Jurkat, Clone E6-1 (cell line): Measurements from ENCODE around the gene DPY19L1.
"Not testable (repeated sequence)": the region's sequence is repeated elsewhere in the genome, so short reads cannot be mapped to it uniquely, and the experiment has no call there.

Experiments
- DNase-seq: peaks from one replicate; pipeline ENCODE4 v3.0.0-alpha.2; 2011; ENCODE audit warnings: low read depth, low spot score
- H3K4me3 ChIP-seq: 2 replicates; pipeline ENCODE4 v1.5.1; 2011; ENCODE audit warnings: mild to moderate bottlenecking, low read length, control low read depth, moderate library complexity

DPY19L1 gene

GRCh38 chr7:34996423-34997090, 40.7 kb downstream of the DPY19L1 start:
- not testable (repeated sequence) for H3K4me3 ChIP-seq, DNase-seq

- no peak for DNase-seq
- no peak overlapping the region for H3K4me3 ChIP-seq
These were observed 41.5 kb downstream of the DPY19L1 start for GRCh38 chr7:34995757-34996156.

GRCh38 chr7:34991938-34992840, 45.1 kb downstream of the DPY19L1 start:
- DNase-seq: no peak
- no peak overlapping the region for H3K4me3 ChIP-seq

GRCh38 chr7:34988442-34989125, 48.7 kb downstream of the DPY19L1 start:
- not testable (repeated sequence) for DNase-seq, H3K4me3 ChIP-seq

- H3K4me3 ChIP-seq, DNase-seq: not testable (repeated sequence)
These were observed 52.1 kb downstream of the DPY19L1 start for GRCh38 chr7:34985155-34985554.

GRCh38 chr7:34984140-34984539, 53.1 kb downstream of the DPY19L1 start:
- not testable (repeated sequence) for H3K4me3 ChIP-seq, DNase-seq

- no peak overlapping the region for H3K4me3 ChIP-seq
- DNase-seq: no peak
These were observed 54.8 kb downstream of the DPY19L1 start for GRCh38 chr7:34982371-34983019.

GRCh38 chr7:34979124-34979523, 58.2 kb downstream of the DPY19L1 start:
- H3K4me3 ChIP-seq, DNase-seq: not testable (repeated sequence)

- no peak for DNase-seq
- no peak overlapping the region for H3K4me3 ChIP-seq
These were observed 63.9 kb downstream of the DPY19L1 start for GRCh38 chr7:34973400-34973760.

- DNase-seq, H3K4me3 ChIP-seq: not testable (repeated sequence)
These were observed 64.4 kb downstream of the DPY19L1 start for GRCh38 chr7:34972739-34973399.

- not testable (repeated sequence) for H3K4me3 ChIP-seq, DNase-seq
These were observed 69.5 kb downstream of the DPY19L1 start for GRCh38 chr7:34967818-34968217.

- not testable (repeated sequence) for H3K4me3 ChIP-seq, DNase-seq
These were observed 70.8 kb downstream of the DPY19L1 start for GRCh38 chr7:34966504-34966903.

- DNase-seq: no peak
- H3K4me3 ChIP-seq: no peak overlapping the region
These were observed 79.3 kb downstream of the DPY19L1 start for GRCh38 chr7:34958021-34958420.

GRCh38 chr7:34952822-34953221, 84.5 kb downstream of the DPY19L1 start:
- DNase-seq: no peak
- no peak overlapping the region for H3K4me3 ChIP-seq

GRCh38 chr7:34949361-34949760, 87.9 kb downstream of the DPY19L1 start:
- H3K4me3 ChIP-seq: no peak overlapping the region
- DNase-seq: no peak

GRCh38 chr7:34947427-34947826, 89.9 kb downstream of the DPY19L1 start:
- not testable (repeated sequence) for H3K4me3 ChIP-seq, DNase-seq

- H3K4me3 ChIP-seq: no peak overlapping the region
- DNase-seq: no peak
These were observed 90.8 kb downstream of the DPY19L1 start for GRCh38 chr7:34946486-34946885.

GRCh38 chr7:34945894-34946477, 91.3 kb downstream of the DPY19L1 start:
- not testable (repeated sequence) for DNase-seq, H3K4me3 ChIP-seq
